HG02798 (cell line): ENCODE data around the gene LRBA.

Experiments used
- ATAC-seq: cut with Tn5 transposase; IDR thresholded peaks from one replicate; pipeline ENCODE4 v1.9.1; 2021; ENCODE audit warnings: mild to moderate bottlenecking; ENCODE audit not compliant: unreplicated experiment, poor library complexity

The LRBA gene

DNA sequence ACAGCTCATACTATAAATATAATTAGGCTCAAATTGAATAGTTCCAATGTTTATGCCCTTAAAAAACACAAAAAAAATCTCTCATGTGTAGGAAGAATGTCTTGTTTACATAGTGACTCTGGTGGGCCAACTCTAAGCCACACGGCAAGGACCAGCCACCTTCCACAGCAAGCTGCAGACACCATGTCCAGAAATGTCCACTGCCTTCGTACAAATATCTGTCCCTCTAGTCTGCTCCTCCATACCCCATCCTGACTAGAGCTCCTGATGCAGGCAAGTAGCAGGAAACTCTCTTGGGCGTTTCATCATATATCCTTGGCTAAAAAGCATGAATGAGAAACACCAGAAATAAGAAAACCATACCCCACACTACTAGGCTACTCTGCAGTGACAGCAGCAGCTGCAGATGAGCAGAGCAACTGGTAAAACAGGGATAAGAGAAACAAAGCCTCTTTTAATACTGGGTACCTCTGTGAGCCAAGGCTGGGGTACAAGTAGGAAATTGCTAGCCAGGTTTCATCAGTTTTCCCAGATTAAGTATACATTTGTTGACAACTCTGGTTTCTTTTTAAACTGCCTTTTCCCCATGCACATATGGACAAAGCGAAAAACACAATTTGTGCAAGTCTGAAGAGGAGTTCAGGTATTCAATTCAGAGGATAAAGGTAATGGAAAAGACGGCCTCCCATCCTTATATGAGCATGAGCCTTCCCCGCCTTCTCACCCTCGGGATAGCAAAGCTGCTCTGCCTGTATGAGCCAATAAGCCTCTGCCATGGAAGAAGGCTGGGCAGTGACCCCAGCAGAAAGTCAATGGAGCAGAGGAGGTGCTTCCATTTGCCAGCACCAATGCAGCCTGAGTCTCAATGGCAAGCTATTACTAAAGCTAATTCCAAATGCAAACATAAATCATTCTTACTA is 691.4 kb downstream of the LRBA start:
- no peak for ATAC-seq

DNA sequence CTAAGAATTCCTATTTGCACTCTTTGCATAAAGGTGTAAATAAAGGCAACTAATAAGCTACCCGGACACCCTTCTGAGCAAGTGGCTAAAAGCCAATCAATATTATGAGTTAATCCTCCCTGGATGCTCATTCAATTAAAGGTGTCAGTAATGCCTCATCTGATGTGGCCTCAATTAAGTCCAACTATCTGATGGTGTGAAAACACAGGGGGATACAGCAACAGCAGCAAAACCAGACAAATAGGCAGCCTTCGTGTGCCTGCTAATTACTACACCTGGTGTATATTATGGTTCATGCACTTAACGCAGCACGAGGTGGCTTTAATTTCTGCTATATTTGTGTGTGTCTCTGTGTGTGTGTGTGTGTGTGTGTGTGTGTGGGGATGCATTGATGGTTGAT is 692.4 kb downstream of the LRBA start:
- ATAC-seq: no peak

- ATAC-seq: no peak
Measured at GRCh38 chr4:150321113-150321512, 694.0 kb downstream of the LRBA start.

DNA sequence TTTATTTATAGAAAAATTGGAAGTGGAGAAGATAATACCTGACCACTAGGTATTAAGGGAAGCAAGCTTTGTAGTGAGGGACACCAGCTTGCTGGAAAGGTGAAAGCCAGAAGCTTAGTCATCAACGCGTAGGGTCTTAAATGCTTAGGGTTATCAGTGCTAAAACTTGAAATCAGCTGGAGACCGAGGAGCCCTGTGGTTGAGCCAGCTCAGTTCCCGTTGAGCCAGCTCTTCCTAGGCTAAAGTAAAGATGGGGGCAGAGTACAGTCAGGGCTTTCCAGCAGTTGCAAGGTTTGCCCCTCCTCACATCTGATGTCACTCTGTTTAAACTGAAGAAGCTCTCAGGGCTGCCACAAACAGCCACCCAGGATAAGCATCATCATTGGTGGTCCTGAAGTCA is 696.1 kb downstream of the LRBA start:
- no peak for ATAC-seq

GRCh38 chr4:150318527-150318926 is 696.6 kb downstream of the LRBA start:
- no peak for ATAC-seq

DNA sequence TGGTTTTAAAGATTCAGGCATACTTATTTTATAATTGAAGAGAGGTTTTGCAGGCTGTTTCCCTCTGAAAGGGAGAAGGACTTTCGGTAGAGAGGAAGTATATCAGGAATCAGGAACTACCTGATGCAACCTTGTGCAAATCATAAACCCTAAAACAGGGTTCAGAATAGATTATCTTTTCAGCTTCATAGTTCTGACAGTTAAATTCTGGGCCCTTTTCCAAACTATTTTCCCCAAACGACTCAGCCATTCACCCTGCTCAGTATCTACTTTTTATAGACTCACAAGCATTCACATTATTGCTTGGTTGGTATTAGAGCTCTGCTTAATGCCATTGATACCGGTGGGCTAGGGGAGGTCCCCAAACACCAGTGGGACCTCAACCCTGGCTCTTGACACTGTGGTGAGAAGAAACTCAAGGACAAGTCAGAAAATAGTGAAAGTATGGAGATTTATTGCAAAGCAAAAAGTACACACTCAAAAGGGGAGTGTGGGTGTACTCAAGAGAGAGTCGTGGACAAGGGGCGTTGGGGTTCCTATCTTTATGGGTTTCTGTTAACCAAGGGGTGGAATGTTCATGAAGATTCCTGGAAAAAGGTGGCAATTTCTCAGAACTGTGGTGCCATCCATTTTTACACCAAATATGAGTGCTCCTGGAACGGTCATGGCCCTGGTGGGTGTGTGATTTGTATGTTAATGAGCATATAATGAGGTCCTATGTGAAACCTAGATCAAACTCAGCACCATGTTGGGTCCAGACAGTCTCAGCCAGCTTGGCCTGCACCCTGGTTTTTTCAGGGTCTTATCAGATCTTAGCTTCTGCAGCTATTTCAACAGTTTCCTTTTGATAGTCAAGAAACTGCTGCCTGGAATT is 698.5 kb downstream of the LRBA start:
- ATAC-seq: no peak

DNA sequence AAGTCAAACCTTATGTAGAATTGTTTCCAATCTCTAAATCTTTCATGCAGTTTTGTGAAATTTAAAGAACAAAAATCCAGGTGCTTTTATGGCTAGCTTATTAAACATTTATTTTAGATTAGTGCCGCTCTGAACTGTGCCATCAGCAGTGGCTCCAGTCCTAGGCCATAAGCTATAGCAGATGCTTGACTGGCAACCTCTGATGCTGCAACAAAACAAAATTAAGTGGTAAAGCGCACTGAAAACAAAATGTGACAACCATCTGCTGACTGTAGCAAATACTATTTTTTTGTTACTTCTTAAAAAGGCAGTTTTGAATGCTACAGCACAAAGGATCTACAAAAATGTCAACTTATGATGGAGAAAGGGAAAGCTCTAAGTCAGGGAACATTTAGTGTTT is 699.4 kb downstream of the LRBA start:
- ATAC-seq: no peak

- no peak for ATAC-seq
Measured at GRCh38 chr4:150315175-150315574, 699.9 kb downstream of the LRBA start.

DNA sequence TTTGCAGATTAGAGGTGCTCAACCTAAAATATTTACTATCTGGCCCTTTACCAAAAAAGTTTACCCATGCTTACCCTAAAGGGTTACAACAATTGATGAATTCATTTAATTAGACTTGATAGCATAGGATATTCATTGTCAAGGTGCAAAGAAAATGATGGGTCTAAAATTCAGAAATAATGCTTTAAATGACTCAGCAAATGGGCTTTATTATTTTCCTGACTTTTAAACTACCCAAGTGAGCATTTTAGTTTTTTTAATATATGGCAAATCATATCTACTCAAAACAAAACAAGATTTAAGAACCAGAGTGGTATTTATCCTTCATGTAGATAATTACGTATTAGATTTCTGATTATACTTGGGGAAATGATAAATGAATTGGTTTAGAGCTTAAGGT is 701.1 kb downstream of the LRBA start:
- no peak for ATAC-seq

DNA sequence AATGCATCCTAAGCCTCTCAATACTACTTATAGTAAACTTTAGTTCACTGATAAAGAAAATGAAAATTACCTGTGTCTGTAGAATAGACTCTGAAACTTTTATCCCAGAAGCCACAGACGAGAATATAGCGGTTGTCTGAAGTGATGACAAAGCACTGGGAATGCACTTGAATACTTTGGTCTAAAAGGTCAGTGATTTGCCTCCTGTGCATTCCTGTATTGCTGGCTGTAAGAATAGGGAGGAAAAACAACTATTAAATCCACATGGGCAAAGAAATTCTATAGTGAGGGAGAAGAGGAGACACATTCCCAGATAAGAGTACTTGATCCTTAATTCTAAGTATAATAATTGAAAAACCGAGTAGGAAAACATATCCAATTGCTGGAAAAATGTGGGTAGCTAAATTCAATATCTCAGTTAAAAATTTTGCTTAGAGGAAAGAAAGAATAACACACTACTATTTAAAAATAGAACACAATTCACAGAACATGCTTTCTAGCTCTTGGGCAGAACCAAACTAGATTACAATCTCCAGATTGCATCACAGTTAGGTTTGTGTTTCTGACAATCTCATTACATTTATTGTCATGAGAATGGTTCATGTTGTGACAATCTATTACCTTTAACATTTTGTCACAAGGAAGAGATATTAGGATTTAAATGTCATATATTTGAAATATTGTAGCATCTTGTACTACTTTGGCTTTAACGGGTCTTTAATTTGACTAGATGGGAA is 704.8 kb downstream of the LRBA start:
- no peak for ATAC-seq

DNA sequence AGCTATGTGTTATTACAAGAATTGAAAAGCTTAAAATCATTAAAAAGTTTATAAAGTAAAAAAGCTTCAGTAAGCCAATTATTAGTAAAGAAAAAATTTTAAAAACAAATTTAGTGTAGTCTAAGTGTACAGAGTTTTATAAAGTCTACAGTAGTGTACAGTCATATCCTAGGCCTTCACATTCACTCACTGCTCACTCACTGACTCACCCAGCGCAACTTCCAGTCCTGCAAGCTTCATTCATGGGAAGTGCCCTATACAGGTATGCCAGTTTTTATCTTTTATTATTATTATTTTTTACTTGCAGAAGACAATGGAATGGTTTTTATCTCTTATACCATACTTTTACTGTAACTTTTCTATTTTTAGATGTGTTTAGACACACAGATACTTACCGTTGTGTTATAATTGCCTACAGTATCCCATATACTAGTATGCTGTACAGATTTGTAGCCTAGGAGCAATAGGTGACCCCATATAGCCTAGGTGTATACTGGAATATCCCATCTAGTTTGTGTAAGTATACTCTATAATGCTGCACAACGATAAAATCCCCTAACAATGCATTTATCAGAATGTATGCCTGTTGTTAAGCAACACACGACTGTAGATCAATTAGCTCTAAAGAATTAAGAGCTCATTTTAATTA is 706.1 kb downstream of the LRBA start:
- ATAC-seq: no peak

DNA sequence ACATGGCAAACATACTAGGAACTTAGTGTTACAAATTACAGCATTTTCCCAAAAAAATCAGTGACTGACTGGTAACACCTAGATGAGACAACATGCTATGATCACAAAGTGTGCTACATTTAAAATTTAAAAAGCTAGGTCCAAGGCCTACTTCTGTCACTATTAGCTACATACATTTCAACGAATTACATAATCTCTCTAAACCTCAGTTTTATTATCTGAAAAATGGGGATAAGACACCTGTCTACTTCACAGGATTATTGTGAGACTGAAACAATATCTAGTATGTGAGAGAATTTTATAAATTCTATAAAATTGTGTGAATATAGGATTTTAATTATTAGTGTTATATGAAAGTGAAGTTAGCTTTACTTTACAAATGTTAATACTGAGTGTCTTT is 708.4 kb downstream of the LRBA start:
- no peak for ATAC-seq

GRCh38 chr4:150305995-150306394 is 709.1 kb downstream of the LRBA start:
- ATAC-seq: no peak

- ATAC-seq: no peak
Measured at GRCh38 chr4:150302553-150302952, 712.5 kb downstream of the LRBA start.

DNA sequence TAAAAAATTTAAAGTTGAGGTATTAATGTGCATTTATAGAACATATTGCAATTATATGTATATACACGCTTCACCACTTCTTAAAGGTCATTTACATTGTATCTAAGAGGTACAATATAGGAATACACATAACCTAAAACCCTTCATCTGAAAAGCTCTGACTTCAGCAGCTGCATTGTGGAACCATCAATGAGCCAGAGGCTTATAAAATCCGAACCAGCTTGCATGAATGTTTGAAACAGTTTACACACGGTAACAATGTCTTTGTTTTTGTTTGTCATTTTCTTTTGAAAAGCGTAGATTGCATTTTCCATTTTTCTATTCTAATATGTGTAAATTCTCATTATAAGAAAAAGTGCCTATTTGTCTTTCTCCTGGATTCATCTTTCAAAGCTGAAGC is 715.3 kb downstream of the LRBA start:
- no peak for ATAC-seq

GRCh38 chr4:150297861-150298474 is 717.1 kb downstream of the LRBA start:
- no peak for ATAC-seq

- ATAC-seq: no peak
Measured at GRCh38 chr4:150289881-150290280, 725.2 kb downstream of the LRBA start.

DNA sequence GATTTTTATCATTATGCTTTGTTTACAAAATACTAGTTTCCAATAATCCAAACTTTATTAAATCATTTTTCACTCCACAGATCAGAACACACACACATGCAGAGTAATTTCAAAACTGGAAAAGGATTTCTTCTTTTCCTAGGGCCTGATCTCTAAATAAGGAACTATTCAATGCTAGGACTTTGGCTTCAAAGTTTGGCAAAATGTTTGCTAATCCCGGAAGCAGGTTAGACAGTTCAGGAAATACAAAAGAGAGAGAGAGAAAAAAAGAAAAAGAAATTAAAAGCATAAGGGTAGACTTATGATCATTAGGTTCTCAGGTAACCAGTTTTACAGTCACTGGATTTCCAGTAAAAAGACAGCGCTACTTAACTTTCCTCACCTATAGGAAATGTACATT is 725.9 kb downstream of the LRBA start:
- no peak for ATAC-seq

DNA sequence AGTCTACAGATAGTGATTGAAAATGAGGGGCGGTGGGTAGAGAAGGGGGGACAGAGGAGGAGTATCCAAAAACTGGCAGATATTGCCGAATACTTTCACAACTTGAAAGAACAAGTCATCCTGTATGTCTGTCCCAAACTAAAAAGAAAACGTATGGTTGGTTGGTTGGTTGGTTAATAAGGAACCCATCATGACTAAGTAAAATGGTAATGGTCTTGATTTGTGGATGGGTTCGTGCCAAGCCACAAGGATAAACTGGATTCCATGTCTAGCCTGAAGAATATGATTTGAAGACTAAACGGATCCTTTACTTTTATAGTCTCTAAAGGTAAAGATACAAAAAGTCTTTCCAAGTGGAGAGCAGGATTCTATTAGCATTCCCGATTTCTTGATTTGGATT is 728.4 kb downstream of the LRBA start:
- ATAC-seq: no peak

GRCh38 chr4:150283689-150284088 is 731.4 kb downstream of the LRBA start:
- ATAC-seq: no peak
